HG03135 (cell line): ENCODE results near the gene CPLX3.

Experiments
- ATAC-seq: cut with Tn5 transposase; IDR thresholded peaks from one replicate; pipeline ENCODE4 v1.9.1; 2021; ENCODE audit warnings: mild to moderate bottlenecking, moderate library complexity; ENCODE audit not compliant: unreplicated experiment

The CPLX3 gene

DNA sequence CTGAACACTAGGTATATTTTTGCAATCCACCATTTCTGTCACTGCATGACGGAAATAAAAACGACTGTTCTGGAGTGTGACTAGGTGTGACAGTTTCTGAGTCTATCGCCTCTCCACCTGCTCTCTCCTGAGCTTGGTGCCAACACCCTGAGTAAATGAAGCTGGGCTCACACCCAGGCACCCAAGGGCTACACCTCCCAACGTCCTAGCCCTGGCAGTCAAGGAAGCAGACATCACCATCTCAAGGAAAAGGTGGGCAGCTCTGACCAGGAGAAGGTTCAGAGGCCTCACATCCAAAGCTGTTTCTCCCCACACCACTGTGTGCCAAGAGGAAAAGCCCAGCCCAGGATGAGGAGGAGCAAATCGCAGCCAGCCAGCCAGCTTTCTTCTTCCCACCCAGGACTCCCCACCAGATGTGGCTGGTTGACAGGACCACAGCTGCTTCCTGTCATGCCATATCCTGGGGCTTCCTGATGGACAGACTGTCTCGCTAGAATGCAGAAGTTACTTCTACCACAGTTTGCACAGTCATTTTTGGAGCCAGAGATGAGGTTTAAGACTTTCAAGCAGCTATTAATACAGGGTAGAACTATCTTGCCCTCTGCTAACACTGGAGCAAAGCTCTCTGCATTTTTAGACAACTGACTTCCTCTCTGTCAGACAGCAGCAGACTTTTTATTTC lies 43.4 kb downstream of the CPLX3 start:
- ATAC-seq: peak; percentile 53

- ATAC-seq: no peak
These were observed 44.2 kb downstream of the CPLX3 start for GRCh38 chr15:74870436-74871215.

DNA sequence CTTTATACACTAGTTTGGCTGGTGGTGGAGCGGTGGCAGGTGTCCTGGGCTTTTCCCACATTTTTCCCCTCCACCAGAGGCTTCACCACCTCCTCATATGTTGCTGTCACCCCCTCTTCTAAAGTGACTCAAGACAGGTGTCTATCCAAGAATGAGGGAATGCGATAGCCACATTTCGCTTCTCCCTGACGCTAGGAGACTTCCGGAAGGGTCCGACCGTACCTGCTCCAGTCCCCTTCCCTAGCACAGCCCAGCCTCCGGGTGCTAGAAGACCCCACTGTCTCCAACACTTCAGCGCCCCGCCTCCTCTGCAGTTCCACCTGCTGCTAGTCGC lies 46.2 kb downstream of the CPLX3 start:
- ATAC-seq: no peak

DNA sequence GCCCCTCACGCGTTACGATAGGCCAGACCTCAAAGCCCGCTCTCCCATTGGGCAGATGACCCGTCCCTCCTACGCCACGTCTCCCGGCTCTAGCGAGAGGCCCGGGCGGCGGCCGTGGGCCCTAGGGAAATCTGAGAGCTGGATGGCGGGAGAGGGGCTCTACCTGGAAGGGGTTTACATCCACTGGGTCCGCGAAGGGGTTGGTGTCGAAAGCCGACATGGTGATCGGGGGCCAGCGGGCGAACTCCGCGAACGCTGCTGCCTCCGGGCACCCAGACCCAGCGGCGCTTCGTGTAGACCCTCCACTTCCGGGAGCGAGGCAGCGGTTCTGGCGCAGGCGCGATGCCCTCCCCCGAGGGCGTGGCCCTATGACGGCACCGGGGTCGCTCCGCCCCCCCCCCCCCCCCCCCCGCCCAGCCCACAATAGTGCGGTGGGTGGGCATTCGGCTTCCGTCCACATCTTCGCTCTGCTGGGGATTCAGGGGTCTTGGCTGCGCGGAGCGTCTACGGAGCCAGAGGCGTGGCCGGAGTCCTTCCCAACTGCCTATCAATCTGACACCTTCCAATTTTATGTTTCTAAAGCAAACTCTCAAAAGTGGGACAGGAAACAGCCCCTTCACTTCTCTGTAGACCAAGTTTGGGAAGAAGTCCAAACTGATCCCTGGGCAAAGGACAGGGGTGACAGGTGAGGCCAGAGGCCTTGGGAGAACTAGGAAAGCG lies 46.8 kb downstream of the CPLX3 start, which contains the start of gene SCAMP2:
Gene SCAMP2, minus strand, starts transcription at position 330 of the 720 bp plus-strand sequence. Its CDS starts 110 bp downstream, at position 220.
- peak; percentile 84 for ATAC-seq

DNA sequence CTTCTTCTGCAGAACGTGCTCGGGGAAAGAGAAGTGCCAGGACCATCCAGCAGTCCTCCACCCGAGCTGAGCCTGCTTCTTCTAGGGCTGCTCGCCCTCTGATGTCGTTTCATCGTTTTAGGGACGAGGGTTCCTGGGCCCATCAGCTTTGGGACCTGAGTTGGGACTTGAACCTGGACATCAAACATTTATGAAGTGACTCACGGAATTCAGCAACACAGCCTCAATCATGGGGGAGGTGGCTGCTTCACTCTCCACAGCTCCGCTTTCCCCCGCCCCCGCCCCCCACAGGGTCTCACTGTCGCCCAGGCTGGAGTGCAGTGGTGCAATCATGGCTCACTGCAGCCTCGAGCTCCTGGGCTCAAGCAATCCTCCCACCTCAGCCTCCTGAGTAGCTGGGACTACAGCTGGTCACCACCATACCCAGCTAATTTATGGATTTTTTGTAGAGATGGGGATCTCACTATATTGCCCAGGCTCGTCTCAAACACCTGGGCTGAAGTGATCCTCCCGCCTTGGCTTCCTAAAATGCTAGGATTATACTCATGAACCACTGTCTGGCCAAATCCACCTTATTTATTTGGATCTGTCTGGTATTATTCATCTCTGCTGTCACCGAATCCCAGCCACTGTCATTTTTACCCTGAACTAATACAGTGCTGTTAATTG lies 47.5 kb downstream of the CPLX3 start:
- no peak for ATAC-seq

DNA sequence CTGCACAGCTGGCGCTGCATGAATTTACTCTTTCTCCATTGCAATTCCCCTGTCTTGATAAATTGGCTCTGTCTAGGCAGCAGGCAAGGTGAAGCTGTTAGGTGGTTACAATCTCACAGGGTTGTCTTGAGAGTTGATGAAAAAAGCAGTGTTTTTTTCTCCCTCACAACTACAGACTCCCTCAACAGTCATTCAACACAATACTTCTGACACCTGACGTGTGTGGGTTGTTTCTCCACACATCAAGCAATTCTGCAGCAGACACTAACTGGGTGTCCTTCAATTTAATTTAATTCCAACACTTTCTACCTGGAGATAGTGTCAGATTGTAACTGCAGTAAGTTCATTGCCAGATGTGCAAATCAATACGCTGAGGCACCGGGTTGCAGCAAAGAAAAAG lies 51.8 kb downstream of the CPLX3 start:
- ATAC-seq: no peak
